Neural progenitor cell (in vitro differentiated cells): Measurements from ENCODE around the gene GNAT3. TPM values are rescaled to one million over a fixed set of nuclear protein-coding genes. Genes with fewer than 3 reads are reported as not detected.

Source experiments
- DNase-seq: peaks from one replicate; pipeline ENCODE4 v3.0.0-alpha.2; 2016; ENCODE audit warnings: low spot score
- H2AFZ ChIP-seq: fragments of 200-600 bp; sonication (generic); replicated peaks from 2 replicates; pipeline ENCODE4 v1.6.1; 2016; ENCODE audit warnings: antibody characterized with exemption
- H3F3A ChIP-seq: fragments of 200-600 bp; sonication (generic); 2 replicates; pipeline ENCODE4 v1.6.1; 2016; ENCODE audit warnings: antibody characterized with exemption, low read depth
- H3K27ac ChIP-seq: fragments of 200-600 bp; sonication (generic); 2 replicates; pipeline ENCODE4 v1.5.1; 2016; ENCODE audit warnings: mild to moderate bottlenecking
- H3K27me3 ChIP-seq: fragments of 200-600 bp; sonication (generic); 2 replicates; pipeline ENCODE4 v1.6.1; 2016; ENCODE audit warnings: mild to moderate bottlenecking, moderate library complexity
- H3K36me3 ChIP-seq: fragments of 200-600 bp; sonication (generic); 2 replicates; pipeline ENCODE4 v1.5.1; 2016
- H3K4me1 ChIP-seq: fragments of 200-600 bp; sonication (generic); 2 replicates; pipeline ENCODE4 v1.6.1; 2016; ENCODE audit warnings: mixed run types
- H3K4me2 ChIP-seq: fragments of 200-600 bp; sonication (generic); 2 replicates; pipeline ENCODE4 v1.6.1; 2016
- H3K4me3 ChIP-seq: fragments of 200-600 bp; sonication (generic); 2 replicates; pipeline ENCODE4 v1.5.1; 2016
- H3K79me2 ChIP-seq: fragments of 200-600 bp; sonication (generic); 2 replicates; pipeline ENCODE4 v1.6.1; 2016; ENCODE audit warnings: low read depth
- H3K9ac ChIP-seq: fragments of 200-600 bp; sonication (generic); 2 replicates; pipeline ENCODE4 v1.6.1; 2016
- H3K9me3 ChIP-seq: fragments of 200-600 bp; sonication (generic); 2 replicates; pipeline ENCODE4 v1.5.1; 2016; ENCODE audit warnings: low read depth
- H4K20me1 ChIP-seq: fragments of 200-600 bp; sonication (generic); 2 replicates; pipeline ENCODE4 v1.6.1; 2016; ENCODE audit warnings: low read depth
- H3K27ac Mint-ChIP-seq: 3 replicates; pipeline ENCODE4 v1.8.0; 2021; ENCODE audit warnings: mixed read lengths
- H3K27me3 Mint-ChIP-seq: 2 replicates; pipeline ENCODE4 v1.8.0; 2022; ENCODE audit warnings: low read depth, mild to moderate bottlenecking, inconsistent platforms, moderate library complexity, mixed read lengths; ENCODE audit not compliant: insufficient read depth
- H3K36me3 Mint-ChIP-seq: 3 replicates; pipeline ENCODE4 v1.8.0; 2021; ENCODE audit warnings: mixed read lengths
- H3K4me1 Mint-ChIP-seq: 3 replicates; pipeline ENCODE4 v1.8.0; 2021; ENCODE audit warnings: mixed read lengths
- H3K4me3 Mint-ChIP-seq: 3 replicates; pipeline ENCODE4 v1.8.0; 2021; ENCODE audit warnings: mild to moderate bottlenecking, moderate library complexity, mixed read lengths
- H3K9me3 Mint-ChIP-seq: 3 replicates; pipeline ENCODE4 v1.8.0; 2020; ENCODE audit warnings: mixed read lengths
- CTCF ChIP-seq: fragments of 200-600 bp; sonication (generic); IDR thresholded peaks from 2 replicates; pipeline ENCODE4 v1.5.1; 2017; ENCODE audit warnings: antibody characterized with exemption, mild to moderate bottlenecking
- EZH2 ChIP-seq: fragments of 200-600 bp; sonication (generic); IDR thresholded peaks from 2 replicates; pipeline ENCODE4 v1.6.1; 2017; ENCODE audit warnings: antibody characterized with exemption, mild to moderate bottlenecking, moderate library complexity
- EZH2phosphoT487 ChIP-seq: fragments of 200-600 bp; sonication (generic); IDR thresholded peaks from 2 replicates; pipeline ENCODE4 v1.6.1; 2017; ENCODE audit warnings: antibody characterized with exemption
- total RNA-seq: library from RNA; depleted of rRNA; stranded (reverse); fragments of >200 nt; gene quantifications from 2 replicates; pipeline ENCODE4 v1.2.3, GENCODE V29; 2015; ENCODE audit warnings: low replicate concordance

Gene GNAT3
- total RNA-seq, 1 donor from 2014 or later = not detected

DNA sequence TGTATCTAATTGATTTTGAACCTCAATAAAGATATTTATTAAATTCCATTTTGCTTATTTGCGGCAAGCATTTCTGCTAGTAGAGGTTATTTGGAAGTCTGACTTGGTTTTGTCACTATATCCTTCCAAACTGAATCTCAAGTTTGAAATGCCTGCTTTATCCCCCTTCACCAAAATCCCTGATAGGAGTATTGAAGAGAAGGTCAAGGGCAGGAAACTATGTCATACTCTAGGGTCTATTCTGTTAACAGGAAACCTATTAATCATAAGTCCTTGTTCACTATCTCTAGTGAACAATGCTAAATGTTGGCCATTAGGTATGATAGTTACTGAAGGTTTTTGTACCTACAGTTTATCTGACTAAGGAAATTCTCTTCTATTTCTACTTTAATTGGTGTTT is 11.5 kb downstream of the GNAT3 start:
- Histone ChIP-seq H3K36me3 (no peaks in the 10 kb centered on the region), H2AFZ (no peak overlapping the region), H3K9ac (no peak overlapping the region), H3K4me3 (no peak overlapping the region), H3K79me2 (no peaks in the 10 kb centered on the region), H3K27me3 (no peaks in the 10 kb centered on the region), H3K27ac (no peak overlapping the region), H3F3A (no peaks in the 10 kb centered on the region), H3K4me2 (no peak overlapping the region), H4K20me1 (no peaks in the 10 kb centered on the region), H3K9me3 (no peaks in the 10 kb centered on the region), H3K4me1 (no peaks in the 10 kb centered on the region)
- no peaks in the 10 kb centered on the region for H3K9me3 Mint-ChIP-seq
- no peak overlapping the region for H3K27ac Mint-ChIP-seq
- TF ChIP-seq EZH2 (no peak), CTCF (no peak), EZH2phosphoT487 (no peak)
- no peak overlapping the region for H3K4me3 Mint-ChIP-seq
- no peaks in the 10 kb centered on the region for H3K27me3 Mint-ChIP-seq
- H3K36me3 Mint-ChIP-seq = no peaks in the 10 kb centered on the region
- no peaks in the 10 kb centered on the region for H3K4me1 Mint-ChIP-seq
- no peak for DNase-seq

- Mint-ChIP-seq H3K4me3 (no peak overlapping the region), H3K4me1 (no peaks in the 10 kb centered on the region), H3K9me3 (no peaks in the 10 kb centered on the region), H3K27me3 (no peaks in the 10 kb centered on the region), H3K27ac (no peak overlapping the region), H3K36me3 (no peaks in the 10 kb centered on the region)
- Histone ChIP-seq H4K20me1 (no peaks in the 10 kb centered on the region), H3K9ac (no peak overlapping the region), H3K4me1 (no peaks in the 10 kb centered on the region), H3K79me2 (no peaks in the 10 kb centered on the region), H2AFZ (no peak overlapping the region), H3K27ac (no peak overlapping the region), H3K36me3 (no peaks in the 10 kb centered on the region), H3K9me3 (no peaks in the 10 kb centered on the region), H3K4me2 (no peak overlapping the region), H3K4me3 (no peak overlapping the region), H3K27me3 (no peaks in the 10 kb centered on the region), H3F3A (no peaks in the 10 kb centered on the region)
- no peak for DNase-seq
- no peak for TF ChIP-seq EZH2phosphoT487
- no peak for TF ChIP-seq EZH2
- TF ChIP-seq CTCF = no peak
Measured at GRCh38 chr7:80499350-80499953, 12.4 kb downstream of the GNAT3 start.

- H3K36me3 ChIP-seq = no peaks in the 10 kb centered on the region
- H3K9me3 ChIP-seq = no peaks in the 10 kb centered on the region
- no peak overlapping the region for H3K4me3 ChIP-seq
- no peaks in the 10 kb centered on the region for H3K9me3 Mint-ChIP-seq
- DNase-seq = no peak
- H3K4me1 ChIP-seq = no peaks in the 10 kb centered on the region
- H3K27ac ChIP-seq = no peak overlapping the region
- H3K27me3 ChIP-seq = no peaks in the 10 kb centered on the region
- H3K79me2 ChIP-seq = no peaks in the 10 kb centered on the region
- H3K36me3 Mint-ChIP-seq = no peaks in the 10 kb centered on the region
- no peaks in the 10 kb centered on the region for H3K27me3 Mint-ChIP-seq
- H3K4me2 ChIP-seq = no peak overlapping the region
- H3K27ac Mint-ChIP-seq = no peak overlapping the region
- no peaks in the 10 kb centered on the region for H4K20me1 ChIP-seq
- H2AFZ ChIP-seq = no peak overlapping the region
- no peak overlapping the region for H3K9ac ChIP-seq
- TF ChIP-seq EZH2phosphoT487 = no peak
- no peaks in the 10 kb centered on the region for H3K4me1 Mint-ChIP-seq
- H3K4me3 Mint-ChIP-seq = no peak overlapping the region
- no peaks in the 10 kb centered on the region for H3F3A ChIP-seq
Measured at GRCh38 chr7:80498481-80499349, 13.1 kb downstream of the GNAT3 start.

GRCh38 chr7:80496586-80496985 is 15.3 kb downstream of the GNAT3 start:
- no peak for DNase-seq
- H4K20me1 ChIP-seq = no peaks in the 10 kb centered on the region
- H3K27ac ChIP-seq = no peak overlapping the region
- H3K4me3 ChIP-seq = no peak overlapping the region
- TF ChIP-seq CTCF (no peak), EZH2phosphoT487 (no peak), EZH2 (no peak)
- no peaks in the 10 kb centered on the region for H3K36me3 Mint-ChIP-seq
- no peaks in the 10 kb centered on the region for H3K4me1 Mint-ChIP-seq
- no peak overlapping the region for H3K4me2 ChIP-seq
- no peaks in the 10 kb centered on the region for H3F3A ChIP-seq
- H3K79me2 ChIP-seq = no peaks in the 10 kb centered on the region
- no peaks in the 10 kb centered on the region for H3K36me3 ChIP-seq
- no peak overlapping the region for H2AFZ ChIP-seq
- H3K9me3 ChIP-seq = no peaks in the 10 kb centered on the region
- no peaks in the 10 kb centered on the region for H3K9me3 Mint-ChIP-seq
- H3K27me3 Mint-ChIP-seq = no peaks in the 10 kb centered on the region
- no peaks in the 10 kb centered on the region for H3K4me1 ChIP-seq
- no peak overlapping the region for H3K4me3 Mint-ChIP-seq
- H3K27ac Mint-ChIP-seq = no peak overlapping the region
- no peaks in the 10 kb centered on the region for H3K27me3 ChIP-seq
- H3K9ac ChIP-seq = no peak overlapping the region
